Measurements from ENCODE around the gene FGF12. TPM values are rescaled to one million over a fixed set of nuclear protein-coding genes. Genes with fewer than 3 reads are reported as not detected.

FGF12 gene
- total RNA-seq, 1 experiment from 2014 or later = 0.09 TPM

GRCh38 chr3:192168202-192168601 is 559.1 kb downstream of the FGF12 start:
- no peak overlapping the region for H3K27ac Mint-ChIP-seq (ENCODE audit: low read depth, unreplicated experiment)
- ChIA-PET CTCF (interaction anchor here (0.6 to 0.8 kb wide), 2 partner anchors 275 to 464 kb away, joined by 3 read pairs; no protein-coding TSS in a partner anchor), POLR2A (no interaction called here)
- H3K4me3 Mint-ChIP-seq (ENCODE audit: unreplicated experiment) = no peak overlapping the region
- H3K27me3 Mint-ChIP-seq (ENCODE audit: insufficient read depth, unreplicated experiment) = no peaks in the 10 kb centered on the region
- no peaks in the 10 kb centered on the region for H3K36me3 Mint-ChIP-seq (ENCODE audit: insufficient read depth, unreplicated experiment)
- intact Hi-C loops (cut with micrococcal nuclease) = no loop called here
- TF ChIP-seq CTCF (IDR thresholded peaks at IDR 0.05; ENCODE audit: unreplicated experiment) = no peak
- H3K9me3 Mint-ChIP-seq (ENCODE audit: unreplicated experiment) = no peaks in the 10 kb centered on the region
- DNase-seq (ENCODE audit: unreplicated experiment) = no peak
- peaks cover 6% of the 10 kb centered on the region for H3K4me1 Mint-ChIP-seq (ENCODE audit: insufficient read depth, unreplicated experiment)
- no TSS peak for BruUV-seq (replicated peaks)

- POLR2A ChIA-PET = interaction anchor here (0.7 kb wide), 1 partner anchor 744 kb away, joined by 3 read pairs; no protein-coding TSS in a partner anchor
Observed at GRCh38 chr3:192165552-192165951, 561.8 kb downstream of the FGF12 start.

GRCh38 chr3:192161661-192162060 is 565.7 kb downstream of the FGF12 start:
- TF ChIP-seq CTCF (IDR thresholded peaks at IDR 0.05; ENCODE audit: unreplicated experiment) = no peak

More at GRCh38 chr3:192165552-192165951, 561.8 kb downstream of the FGF12 start:
- H3K4me1 Mint-ChIP-seq (ENCODE audit: insufficient read depth, unreplicated experiment) = peaks cover 10% of the 10 kb centered on the region
- CTCF ChIA-PET = interaction anchor here (0.7 kb wide), 1 partner anchor 782 kb away, joined by 3 read pairs; no protein-coding TSS in a partner anchor
- no TSS peak for BruUV-seq (replicated peaks)
- H3K27ac Mint-ChIP-seq (ENCODE audit: low read depth, unreplicated experiment) = no peak overlapping the region
- intact Hi-C loops (cut with micrococcal nuclease) = no loop called here
- no peak overlapping the region for H3K4me3 Mint-ChIP-seq (ENCODE audit: unreplicated experiment)
- no peak for DNase-seq (ENCODE audit: unreplicated experiment)
- TF ChIP-seq CTCF (IDR thresholded peaks at IDR 0.05; ENCODE audit: unreplicated experiment) = no peak
- H3K27me3 Mint-ChIP-seq (ENCODE audit: insufficient read depth, unreplicated experiment) = no peaks in the 10 kb centered on the region
- no peaks in the 10 kb centered on the region for H3K9me3 Mint-ChIP-seq (ENCODE audit: unreplicated experiment)
- no peaks in the 10 kb centered on the region for H3K36me3 Mint-ChIP-seq (ENCODE audit: insufficient read depth, unreplicated experiment)

GRCh38 chr3:192156382-192156781 is 571.0 kb downstream of the FGF12 start:
- no TSS peak for BruUV-seq (replicated peaks)
- Mint-ChIP-seq H3K9me3 (ENCODE audit: unreplicated experiment) (no peaks in the 10 kb centered on the region), H3K27me3 (ENCODE audit: insufficient read depth, unreplicated experiment) (no peaks in the 10 kb centered on the region), H3K36me3 (ENCODE audit: insufficient read depth, unreplicated experiment) (no peaks in the 10 kb centered on the region), H3K4me3 (ENCODE audit: unreplicated experiment) (no peak overlapping the region), H3K4me1 (ENCODE audit: insufficient read depth, unreplicated experiment) (no peaks in the 10 kb centered on the region), H3K27ac (ENCODE audit: low read depth, unreplicated experiment) (no peak overlapping the region)
- intact Hi-C loops (cut with micrococcal nuclease) = no loop called here
- ChIA-PET POLR2A (interaction anchor here (0.6 to 1.4 kb wide), 4 partner anchors 29 to 588 kb away, joined by 3 to 7 read pairs (median 5); no protein-coding TSS in a partner anchor), CTCF (interaction anchor here (0.6 to 1.1 kb wide), 4 partner anchors 31 to 732 kb away, joined by 3 read pairs; no protein-coding TSS in a partner anchor)
- no peak for TF ChIP-seq CTCF (IDR thresholded peaks at IDR 0.05; ENCODE audit: unreplicated experiment)
- no peak for DNase-seq (ENCODE audit: unreplicated experiment)

More at GRCh38 chr3:192161661-192162060, 565.7 kb downstream of the FGF12 start:
- peaks cover 6% of the 10 kb centered on the region for H3K4me1 Mint-ChIP-seq (ENCODE audit: insufficient read depth, unreplicated experiment)
- intact Hi-C loops (cut with micrococcal nuclease) = no loop called here
- no peak for DNase-seq (ENCODE audit: unreplicated experiment)
- BruUV-seq (replicated peaks) = no TSS peak
- H3K36me3 Mint-ChIP-seq (ENCODE audit: insufficient read depth, unreplicated experiment) = no peaks in the 10 kb centered on the region
- no peak overlapping the region for H3K4me3 Mint-ChIP-seq (ENCODE audit: unreplicated experiment)
- ChIA-PET CTCF (interaction anchor here (0.6 kb wide), 1 partner anchor 16 kb away, joined by 3 read pairs; no protein-coding TSS in a partner anchor), POLR2A (interaction anchor here (0.6 to 0.9 kb wide), 2 partner anchors 21 to 26 kb away, joined by 3 to 4 read pairs; no protein-coding TSS in a partner anchor)
- no peaks in the 10 kb centered on the region for H3K27me3 Mint-ChIP-seq (ENCODE audit: insufficient read depth, unreplicated experiment)
- H3K9me3 Mint-ChIP-seq (ENCODE audit: unreplicated experiment) = no peaks in the 10 kb centered on the region
- H3K27ac Mint-ChIP-seq (ENCODE audit: low read depth, unreplicated experiment) = no peak overlapping the region

Measured in MCF 10A (cell line).